ENCODE results near the gene CBLC. TPM values are rescaled to one million over a fixed set of nuclear protein-coding genes. Genes with fewer than 3 reads are reported as not detected.

CBLC gene
- total and polyA plus RNA-seq, 7 experiments from 2014 or later, result not detected

GRCh38 chr19:44807162-44807561 is 29.5 kb downstream of the CBLC start:
- Histone ChIP-seq H3K27me3 (ENCODE audit: control insufficient read depth in 2 of 2, insufficient read depth in 2 of 2, low read length in 2 of 2) (peaks cover 0 to 4% of the 10 kb centered on the region in 2 donors), H3K4me1 (ENCODE audit: control insufficient read depth in 2 of 2, insufficient read depth in 2 of 2, low read length in 2 of 2) (peaks cover 0 to 7% of the 10 kb centered on the region in 2 donors), H3K4me3 (ENCODE audit: low read length) (no peak overlapping the region), H3K9me3 (ENCODE audit: control insufficient read depth in 2 of 3, low read length in 3 of 3) (no peaks in the 10 kb centered on the region), H3K36me3 (ENCODE audit: control insufficient read depth in 2 of 3, insufficient read depth in 3 of 3, low read length in 3 of 3) (no peaks in the 10 kb centered on the region), H3K27ac (ENCODE audit: low read depth, low read length) (no peak overlapping the region)
- Mint-ChIP-seq H3K9me3 (peaks cover 0 to 8% (median 0%) of the 10 kb centered on the region in 11 donors), H3K4me3 (peak overlapping the region in 1 of 10 donors; percentile 38), H3K4me1 (peaks cover 0 to 7% (median 0%) of the 10 kb centered on the region in 7 donors), H3K27me3 (peaks cover 8 to 31% (median 17%) of the 10 kb centered on the region in 5 donors), H3K27ac (no peak overlapping the region), H3K36me3 (no peaks in the 10 kb centered on the region)
- CTCF ChIA-PET, result interaction anchor here (0.6 to 1.0 kb wide), 3 partner anchors 12 to 83 kb away, joined by 3 read pairs; no protein-coding TSS in a partner anchor
- no peak for ATAC-seq
- POLR2A ChIA-PET, result no interaction called here
- intact Hi-C loops (cut with micrococcal nuclease), result no loop called here
- DNase-seq, result no peak

- H3K4me3 ChIP-seq (ENCODE audit: low read length), result no peak overlapping the region
- ChIA-PET CTCF (interaction anchor here (1.0 kb wide), 1 partner anchor 83 kb away, joined by 3 read pairs; no protein-coding TSS in a partner anchor), POLR2A (no interaction called here)
- intact Hi-C loops (cut with micrococcal nuclease), result no loop called here
- no peak overlapping the region for H3K27ac ChIP-seq (ENCODE audit: low read depth, low read length)
- Mint-ChIP-seq H3K4me3 (peak overlapping the region in 1 of 10 donors; percentile 76), H3K9me3 (peaks cover 0 to 8% (median 0%) of the 10 kb centered on the region in 11 donors), H3K4me1 (peaks cover 0 to 7% (median 0%) of the 10 kb centered on the region in 7 donors), H3K27me3 (peaks cover 8 to 31% (median 17%) of the 10 kb centered on the region in 5 donors), H3K27ac (no peak overlapping the region), H3K36me3 (no peaks in the 10 kb centered on the region)
- peaks cover 0 to 7% of the 10 kb centered on the region in 2 donors for H3K4me1 ChIP-seq (ENCODE audit: control insufficient read depth in 2 of 2, insufficient read depth in 2 of 2, low read length in 2 of 2)
- no peaks in the 10 kb centered on the region for H3K36me3 ChIP-seq (ENCODE audit: control insufficient read depth in 2 of 3, insufficient read depth in 3 of 3, low read length in 3 of 3)
- H3K9me3 ChIP-seq (ENCODE audit: control insufficient read depth in 2 of 3, low read length in 3 of 3), result no peaks in the 10 kb centered on the region
- peaks cover 0 to 4% of the 10 kb centered on the region in 2 donors for H3K27me3 ChIP-seq (ENCODE audit: control insufficient read depth in 2 of 2, insufficient read depth in 2 of 2, low read length in 2 of 2)
- no peak for DNase-seq
- no peak for ATAC-seq
Observed at GRCh38 chr19:44807652-44808462, 30.2 kb downstream of the CBLC start.

GRCh38 chr19:44808463-44809371 is 31.0 kb downstream of the CBLC start, which contains the start of gene BCAM:
Gene BCAM (plus strand): TSS chr19:44809103. CDS start chr19:44809125, 22 bp downstream.
- Histone ChIP-seq H3K36me3 (ENCODE audit: control insufficient read depth in 2 of 3, insufficient read depth in 3 of 3, low read length in 3 of 3) (no peaks in the 10 kb centered on the region), H3K4me1 (ENCODE audit: control insufficient read depth in 2 of 2, insufficient read depth in 2 of 2, low read length in 2 of 2) (peaks cover 0 to 7% of the 10 kb centered on the region in 2 donors), H3K27ac (ENCODE audit: low read depth, low read length) (no peak within 1 kb of the TSS), H3K27me3 (ENCODE audit: control insufficient read depth in 2 of 2, insufficient read depth in 2 of 2, low read length in 2 of 2) (peaks cover 0 to 4% of the 10 kb centered on the region in 2 donors), H3K9me3 (ENCODE audit: control insufficient read depth in 2 of 3, low read length in 3 of 3) (no peaks in the 10 kb centered on the region), H3K4me3 (ENCODE audit: low read length) (no peak within 1 kb of the TSS)
- Mint-ChIP-seq H3K27me3 (peaks cover 8 to 31% (median 20%) of the 10 kb centered on the region in 5 donors), H3K36me3 (no peaks in the 10 kb centered on the region), H3K27ac (no peak within 1 kb of the TSS), H3K4me1 (peaks cover 0 to 7% (median 0%) of the 10 kb centered on the region in 7 donors), H3K4me3 (peak within 1 kb of the TSS in 4 of 10 donors; percentile 16 to 76 (median 42)), H3K9me3 (peaks cover 0 to 4% (median 0%) of the 10 kb centered on the region in 11 donors)
- ATAC-seq, result peak; percentile 32
- no peak for DNase-seq
- intact Hi-C loops (cut with micrococcal nuclease), result no loop called here
- POLR2A ChIA-PET, result interaction anchor here (0.6 kb wide), 1 partner anchor 28 kb away, joined by 3 read pairs; no protein-coding TSS in a partner anchor
- CTCF ChIA-PET, result no interaction called here

GRCh38 chr19:44809577-44810233 is 32.0 kb downstream of the CBLC start:
- no peaks in the 10 kb centered on the region for H3K9me3 ChIP-seq (ENCODE audit: control insufficient read depth in 2 of 3, low read length in 3 of 3)
- Mint-ChIP-seq H3K4me3 (peak overlapping the region in 4 of 10 donors; percentile 16 to 76 (median 34)), H3K27ac (no peak overlapping the region), H3K4me1 (peaks cover 0 to 7% (median 0%) of the 10 kb centered on the region in 7 donors), H3K27me3 (peaks cover 8 to 31% (median 22%) of the 10 kb centered on the region in 5 donors), H3K36me3 (no peaks in the 10 kb centered on the region), H3K9me3 (peaks cover 0 to 4% (median 0%) of the 10 kb centered on the region in 11 donors)
- no peak overlapping the region for H3K27ac ChIP-seq (ENCODE audit: low read depth, low read length)
- H3K4me3 ChIP-seq (ENCODE audit: low read length), result no peak overlapping the region
- H3K36me3 ChIP-seq (ENCODE audit: control insufficient read depth in 2 of 3, insufficient read depth in 3 of 3, low read length in 3 of 3), result no peaks in the 10 kb centered on the region
- peaks cover 0 to 7% of the 10 kb centered on the region in 2 donors for H3K4me1 ChIP-seq (ENCODE audit: control insufficient read depth in 2 of 2, insufficient read depth in 2 of 2, low read length in 2 of 2)
- DNase-seq (no peak), ATAC-seq (no peak)
- intact Hi-C loops (cut with micrococcal nuclease), result no loop called here
- peaks cover 0 to 4% of the 10 kb centered on the region in 2 donors for H3K27me3 ChIP-seq (ENCODE audit: control insufficient read depth in 2 of 2, insufficient read depth in 2 of 2, low read length in 2 of 2)
- ChIA-PET CTCF (no interaction called here), POLR2A (interaction anchor here (0.6 kb wide), 1 partner anchor 29 kb away, joined by 3 read pairs; no protein-coding TSS in a partner anchor)

GRCh38 chr19:44810234-44811121 is 32.8 kb downstream of the CBLC start:
- POLR2A ChIA-PET, result no interaction called here
- H3K9me3 Mint-ChIP-seq, result peaks cover 0 to 1% (median 0%) of the 10 kb centered on the region in 11 donors
- CTCF ChIA-PET, result no interaction called here
- no peak overlapping the region for H3K4me3 Mint-ChIP-seq
- peaks cover 0 to 7% (median 0%) of the 10 kb centered on the region in 7 donors for H3K4me1 Mint-ChIP-seq
- Histone ChIP-seq H3K27me3 (ENCODE audit: control insufficient read depth in 2 of 2, insufficient read depth in 2 of 2, low read length in 2 of 2) (peaks cover 0 to 4% of the 10 kb centered on the region in 2 donors), H3K4me1 (ENCODE audit: control insufficient read depth in 2 of 2, insufficient read depth in 2 of 2, low read length in 2 of 2) (peaks cover 0 to 7% of the 10 kb centered on the region in 2 donors), H3K4me3 (ENCODE audit: low read length) (no peak overlapping the region), H3K9me3 (ENCODE audit: control insufficient read depth in 2 of 3, low read length in 3 of 3) (no peaks in the 10 kb centered on the region), H3K36me3 (ENCODE audit: control insufficient read depth in 2 of 3, insufficient read depth in 3 of 3, low read length in 3 of 3) (no peaks in the 10 kb centered on the region), H3K27ac (ENCODE audit: low read depth, low read length) (no peak overlapping the region)
- peaks cover 8 to 31% (median 22%) of the 10 kb centered on the region in 5 donors for H3K27me3 Mint-ChIP-seq
- H3K27ac Mint-ChIP-seq, result no peak overlapping the region
- intact Hi-C loops (cut with micrococcal nuclease), result no loop called here
- H3K36me3 Mint-ChIP-seq, result no peaks in the 10 kb centered on the region
- DNase-seq (no peak), ATAC-seq (no peak)
